Left cardiac atrium (tissue), 4 donors: ENCODE measurements around the gene ACVR1. TPM values are rescaled to one million over a fixed set of nuclear protein-coding genes. Genes with fewer than 3 reads are reported as not detected.
A peak's percentile ranks its signal among the peaks of the same experiment; 100 is the strongest.

Source experiments
- ATAC-seq, 2 donors: fragments of 200-7000 bp; cut with Tn5 transposase; one replicate each; pipeline ENCODE4 v1.9.1; 2020; ENCODE audit warnings: mild to moderate bottlenecking in 2 of 2, moderate library complexity in 2 of 2
- DNase-seq: peaks from one replicate; pipeline ENCODE4 v3.0.0-alpha.2; 2020
- intact Hi-C, 2 donors: fragments of 100-400 bp; cut with DNase I; formaldehyde crosslinking; loops; one replicate each; pipeline versions ENCODE4 v1.14.1 to v1.15.1; 2022 to 2023
- total RNA-seq, 2 donors: library from RNA; stranded (reverse); fragmentation: NEBNext Ultra II Directional; extraction: Animal tissue kit (Norgen Biotek cat#: 25700); gene quantifications; one replicate each; pipeline ENCODE4 v1.2.1, GENCODE V29; 2021
- donor health status: DM: no; HTN: yes; CAD: no.
- donor health status: DM: no; HTN: yes; CAD: no; lungs with severe emphysema.
- donor health status: DM: yes; HTN: yes; CAD: no.
- donor health status: Dilated cardiomyopathy.

The ACVR1 gene
- total RNA-seq, 2 donors from 2014 or later = 34.2 to 36.8 TPM

DNA sequence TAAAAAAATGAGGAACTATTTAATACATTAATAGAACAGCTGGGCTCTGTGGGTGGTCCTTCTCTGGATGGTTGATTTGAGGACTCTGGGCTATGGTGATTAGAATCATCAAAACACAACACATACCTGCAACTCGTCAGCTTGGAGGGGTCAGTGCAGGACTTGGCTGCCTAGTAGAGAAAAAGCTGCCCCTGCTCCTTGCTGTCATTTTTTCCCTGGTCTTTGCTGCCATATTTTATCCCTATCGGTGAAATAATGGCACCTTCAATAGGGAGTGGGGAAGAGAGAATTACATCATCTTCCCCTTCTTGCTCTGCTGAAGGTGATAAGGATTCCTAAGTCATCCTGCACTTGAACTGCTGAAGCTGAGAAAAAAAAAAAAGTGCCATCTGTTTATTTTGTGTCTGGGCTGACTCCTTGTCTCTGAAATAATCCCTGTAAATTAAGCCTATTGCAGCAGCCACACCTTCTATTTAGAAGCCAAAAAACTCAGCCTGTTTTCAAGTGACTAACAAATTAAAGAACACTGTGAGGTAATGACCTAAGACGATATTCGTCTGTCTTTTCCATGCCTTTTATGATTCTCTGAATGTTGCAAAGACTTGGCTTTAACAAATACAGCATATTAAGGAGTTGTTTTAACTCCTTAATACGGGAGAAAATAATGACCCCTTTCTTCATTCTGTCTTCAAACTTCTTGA is 89.3 kb downstream of the ACVR1 start:
- peak in 1 of 2 donors; percentile 12 for ATAC-seq
- intact Hi-C loops = loop anchor here in 1 of 2 donors (10.0 kb wide), 1 partner anchor 48 kb away; no protein-coding TSS in a partner anchor
- no peak for DNase-seq

DNA sequence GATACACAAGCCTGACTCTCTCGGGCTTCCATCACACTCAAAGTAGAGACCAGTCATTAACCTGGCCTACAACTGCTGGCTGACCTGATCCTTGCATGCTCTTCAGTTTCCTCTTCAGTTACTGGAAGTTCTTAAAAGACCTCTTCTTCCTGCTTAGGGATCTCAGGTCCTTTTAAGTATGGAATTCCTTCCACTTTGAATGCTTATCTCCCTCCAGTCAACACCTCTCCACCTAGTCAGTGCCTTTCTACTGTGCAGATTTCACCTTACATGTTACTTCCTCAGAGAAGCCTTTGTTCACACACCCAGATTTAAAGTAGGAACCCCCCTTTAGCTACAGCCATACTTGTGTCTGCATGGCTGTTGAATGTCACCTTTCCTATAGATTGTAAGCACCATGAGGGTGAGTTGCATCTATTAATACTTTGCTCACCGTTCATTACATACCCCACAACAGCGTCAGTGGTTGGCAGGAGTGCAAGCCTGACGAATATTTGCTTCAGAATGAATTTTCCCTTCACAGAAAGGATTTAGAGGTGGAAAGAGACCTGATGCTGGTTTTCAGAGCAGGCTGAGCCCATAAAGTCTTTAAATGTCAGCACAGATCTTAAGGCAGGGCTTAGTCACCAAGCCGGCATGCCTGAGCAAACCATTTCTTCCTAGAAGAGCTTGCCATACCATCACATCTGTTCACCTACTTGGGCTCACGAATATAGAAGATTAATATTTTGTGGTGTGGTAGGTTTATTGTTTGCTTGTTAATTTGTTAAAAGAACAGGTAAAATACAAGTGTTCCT is 90.1 kb downstream of the ACVR1 start:
- ATAC-seq = no peak
- no peak for DNase-seq
- intact Hi-C loops = loop anchor here in 1 of 2 donors (2.0 to 10.0 kb wide), 2 partner anchors 49 to 87 kb away; no protein-coding TSS in a partner anchor

DNA sequence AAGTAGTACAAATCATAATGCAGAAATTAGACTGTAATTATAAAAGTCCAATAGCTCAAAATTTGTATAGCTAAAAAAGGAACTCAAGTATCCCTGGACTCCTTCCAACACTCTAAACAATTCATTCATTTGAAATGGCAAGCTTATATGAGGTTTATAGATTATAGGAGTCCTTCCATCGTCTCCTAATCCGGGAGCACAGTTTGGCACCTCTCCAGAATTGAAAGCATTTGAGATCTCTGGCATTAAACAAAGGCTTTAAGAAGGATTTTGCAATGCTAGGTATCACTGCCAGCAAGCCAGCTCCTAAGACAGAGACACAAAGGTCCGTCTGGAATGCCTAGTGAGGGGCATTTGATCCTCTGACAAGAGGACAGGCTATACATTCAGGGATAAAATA is 90.9 kb downstream of the ACVR1 start:
- intact Hi-C loops = loop anchor here in 1 of 2 donors (2.0 to 10.0 kb wide), 2 partner anchors 50 to 88 kb away; no protein-coding TSS in a partner anchor
- ATAC-seq = no peak

DNA sequence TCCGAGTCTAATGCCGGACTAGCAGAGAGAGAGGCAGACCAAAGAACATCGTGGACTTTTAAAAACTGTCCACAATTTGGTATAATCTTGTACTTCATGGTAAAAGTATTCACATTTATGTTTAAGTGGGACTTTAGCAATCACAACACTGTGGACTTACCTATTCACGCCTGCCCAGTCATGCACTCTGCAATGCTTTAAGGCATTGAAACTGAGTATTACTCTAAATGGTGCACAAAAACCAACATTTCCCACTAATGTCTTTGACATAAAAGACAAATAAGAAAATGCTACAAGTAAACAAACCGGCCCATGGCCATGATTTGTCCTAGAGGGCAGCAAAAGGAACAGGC is 91.3 kb downstream of the ACVR1 start:
- ATAC-seq (no peak), DNase-seq (no peak)
- intact Hi-C loops = loop anchor here in 1 of 2 donors (2.0 to 10.0 kb wide), 2 partner anchors 50 to 88 kb away; no protein-coding TSS in a partner anchor

More for the DNA sequence above, 90.9 kb downstream of the ACVR1 start:
- no peak for DNase-seq

DNA sequence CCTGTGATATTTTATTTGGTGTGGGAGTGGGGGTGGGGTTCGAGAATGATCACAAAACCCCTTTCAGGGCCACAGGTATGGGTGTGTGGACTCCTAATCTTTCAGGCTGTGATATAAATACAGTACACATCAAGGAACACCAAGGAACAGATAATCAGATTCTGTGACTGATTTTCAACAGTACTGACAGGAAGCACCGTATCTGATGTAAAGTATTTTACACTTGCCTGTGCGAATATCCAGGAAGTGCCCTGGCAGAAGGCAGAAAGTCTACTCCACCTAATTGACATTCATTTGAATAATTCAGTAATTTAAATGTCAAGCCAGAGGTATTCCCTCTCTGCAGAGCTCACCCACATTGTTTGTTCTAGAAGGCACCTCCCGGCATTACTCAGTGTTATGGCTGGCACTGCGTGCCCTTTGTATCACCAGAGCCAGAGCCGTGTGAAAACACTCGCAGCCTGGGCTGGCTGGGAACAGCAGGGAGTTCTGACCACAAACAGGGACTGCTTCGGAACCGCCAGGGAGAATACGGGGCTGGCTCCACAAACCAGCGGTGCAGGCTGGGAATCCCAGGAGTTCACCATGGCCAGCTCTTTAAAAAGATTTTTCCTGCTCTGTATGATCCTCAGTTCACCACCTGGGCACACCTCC is 91.8 kb downstream of the ACVR1 start:
- peak; percentile 67 for DNase-seq
- ATAC-seq = peak; percentile 62 to 70
- intact Hi-C loops = loop anchor here in 1 of 2 donors (2.0 to 10.0 kb wide), 2 partner anchors 51 to 89 kb away; no protein-coding TSS in a partner anchor

DNA sequence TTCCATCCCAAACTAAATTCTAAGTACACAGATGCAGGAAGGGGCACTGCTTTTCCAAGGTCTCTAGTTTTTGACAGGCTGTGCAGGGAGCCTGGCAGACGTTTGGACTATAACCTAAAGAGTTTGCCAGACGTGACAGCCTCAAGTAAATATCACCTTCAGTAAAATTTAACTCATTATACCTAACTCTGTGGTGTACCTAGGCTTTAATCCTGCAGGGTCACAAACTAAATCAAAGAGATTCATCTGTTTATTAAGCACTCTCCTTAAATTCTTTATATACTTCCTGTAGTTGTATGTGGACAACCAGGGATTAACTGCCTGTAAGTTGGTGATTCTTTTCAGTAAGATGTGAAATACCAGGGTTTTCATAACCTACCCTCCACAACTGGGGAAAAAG is 92.9 kb downstream of the ACVR1 start:
- DNase-seq (no peak), ATAC-seq (no peak)
- intact Hi-C loops = loop anchor here in 1 of 2 donors (10.0 kb wide), 1 partner anchor 52 kb away; no protein-coding TSS in a partner anchor

DNA sequence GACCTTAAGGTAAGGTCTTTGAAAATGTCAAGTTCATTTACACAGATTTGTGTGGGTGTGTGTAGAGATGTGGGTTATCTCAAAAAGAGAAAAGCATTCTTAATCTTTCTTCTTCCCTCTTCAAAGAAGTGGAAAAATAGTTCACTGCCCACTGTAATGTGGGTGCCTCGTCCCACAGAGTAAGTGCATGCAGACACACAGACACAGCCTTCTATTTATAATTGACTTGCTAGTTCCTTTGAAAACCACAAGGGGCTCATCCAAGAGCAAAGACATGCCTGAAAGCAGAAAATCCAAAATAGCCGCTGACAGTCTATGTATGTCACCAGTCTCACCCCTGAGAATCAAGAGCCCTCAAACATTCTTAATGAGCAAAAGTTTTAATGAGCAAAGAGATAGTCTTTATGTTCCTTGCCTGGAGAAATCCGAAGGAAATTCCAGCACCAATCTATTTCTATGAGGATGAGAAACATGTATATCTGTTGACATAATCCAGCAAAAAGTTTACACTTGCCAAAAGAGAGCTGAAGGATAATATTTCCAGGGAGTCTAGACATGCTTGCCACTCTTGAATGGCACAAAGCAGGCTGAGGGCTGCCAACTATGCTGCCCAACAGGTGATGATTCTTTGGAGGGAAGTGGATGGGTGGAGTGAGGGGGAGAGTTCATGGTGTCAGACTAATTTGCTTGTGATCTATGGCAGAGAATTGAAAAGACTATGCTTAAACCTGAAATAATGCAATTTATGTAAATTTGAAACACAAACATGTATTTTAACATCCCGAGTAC is 93.9 kb downstream of the ACVR1 start:
- DNase-seq (no peak), ATAC-seq (peak; percentile 49 to 67)
- intact Hi-C loops = loop anchor here in 1 of 2 donors (10.0 kb wide), 1 partner anchor 53 kb away; no protein-coding TSS in a partner anchor

DNA sequence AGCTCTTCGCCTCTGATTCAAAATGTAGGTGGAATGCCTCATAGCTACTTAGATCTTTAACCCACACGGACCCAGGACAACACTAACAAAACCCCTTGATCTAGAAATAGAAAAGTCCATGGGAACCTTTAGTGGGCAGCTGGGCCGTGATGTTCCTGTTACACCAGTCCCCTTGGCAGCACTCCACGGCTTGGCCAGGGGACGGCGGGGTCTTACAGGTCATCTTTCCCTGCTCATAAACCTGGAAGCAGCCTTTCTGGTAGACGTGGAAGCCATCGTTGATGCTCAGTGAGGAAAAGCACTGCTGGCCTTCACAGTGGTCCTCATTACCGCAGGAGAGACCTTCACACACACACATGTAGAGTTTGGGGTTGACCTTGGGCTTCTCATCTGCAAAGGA is 95.9 kb downstream of the ACVR1 start:
- DNase-seq (no peak), ATAC-seq (no peak)
- intact Hi-C loops = loop anchor here in 1 of 2 donors (10.0 kb wide), 1 partner anchor 55 kb away; no protein-coding TSS in a partner anchor

DNA sequence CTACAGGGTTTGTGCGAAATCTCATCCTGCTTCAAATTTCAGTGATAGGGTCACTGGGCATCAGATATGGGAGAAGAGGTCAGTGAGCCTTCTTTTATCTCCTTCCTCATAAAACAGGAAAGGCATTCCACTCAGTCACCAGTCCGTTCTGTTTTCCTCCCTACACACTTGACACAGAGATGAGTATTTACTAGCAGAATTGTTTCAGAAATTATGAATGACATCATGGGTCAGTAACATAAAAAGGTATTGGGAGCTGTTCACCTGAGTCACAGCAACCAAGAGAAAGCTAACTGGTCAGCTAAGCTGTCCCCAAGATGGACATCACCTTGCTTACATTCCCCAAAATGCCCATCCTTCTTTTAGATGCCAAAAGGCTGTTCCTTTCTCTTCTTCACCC is 96.3 kb downstream of the ACVR1 start:
- intact Hi-C loops = loop anchor here (2.0 to 10.0 kb wide), 3 partner anchors 55 to 229 kb away; partner anchors contain the start of gene ACVR1 (in 1 of the 2)
- DNase-seq (no peak), ATAC-seq (no peak)

DNA sequence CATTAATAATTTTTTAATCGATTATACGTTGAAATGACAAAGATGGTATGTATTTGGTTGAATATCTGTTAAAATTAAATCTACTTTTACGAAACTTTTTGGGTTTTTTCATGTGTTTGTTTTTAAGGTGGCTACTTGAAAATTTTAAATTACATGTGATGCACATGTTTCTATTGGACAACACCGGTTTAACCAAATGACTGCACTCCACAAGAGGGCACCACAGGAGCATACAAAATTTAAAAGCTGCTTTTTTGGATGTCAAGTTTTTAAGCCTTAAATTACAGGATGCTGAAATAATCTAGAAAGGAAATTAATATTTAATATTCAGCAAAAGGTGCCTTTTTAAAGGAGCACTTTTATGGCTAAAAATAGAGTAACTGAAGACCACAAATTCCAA is 98.7 kb downstream of the ACVR1 start:
- intact Hi-C loops = loop anchor here in 1 of 2 donors (5.0 kb wide), 1 partner anchor 100 kb away; the partner anchor contains the start of gene ACVR1
- DNase-seq (peak; percentile 44), ATAC-seq (peak in 1 of 2 donors; percentile 39)

DNA sequence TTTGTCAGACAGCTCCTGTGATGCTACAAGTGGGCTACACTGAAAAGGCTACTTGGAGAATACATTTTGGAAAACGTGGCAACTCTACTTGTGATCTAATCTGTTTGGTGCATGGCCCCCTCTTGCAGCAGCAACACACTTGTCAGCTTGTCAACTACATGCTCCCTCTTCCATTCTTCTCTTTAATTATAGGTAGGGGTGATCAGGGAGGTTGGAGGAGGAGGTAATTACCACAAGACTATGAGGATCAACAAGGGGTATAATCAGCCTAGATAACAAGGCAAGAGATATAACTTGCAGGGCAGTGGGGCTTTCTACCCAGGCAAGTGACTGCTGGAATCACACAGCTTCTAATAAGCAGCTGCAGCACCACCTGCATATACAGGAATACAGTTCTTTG is 104.9 kb downstream of the ACVR1 start:
- DNase-seq = no peak
- ATAC-seq = no peak
- intact Hi-C loops = loop anchor here in 1 of 2 donors (5.0 kb wide), 1 partner anchor 241 kb away; no protein-coding TSS in a partner anchor

DNA sequence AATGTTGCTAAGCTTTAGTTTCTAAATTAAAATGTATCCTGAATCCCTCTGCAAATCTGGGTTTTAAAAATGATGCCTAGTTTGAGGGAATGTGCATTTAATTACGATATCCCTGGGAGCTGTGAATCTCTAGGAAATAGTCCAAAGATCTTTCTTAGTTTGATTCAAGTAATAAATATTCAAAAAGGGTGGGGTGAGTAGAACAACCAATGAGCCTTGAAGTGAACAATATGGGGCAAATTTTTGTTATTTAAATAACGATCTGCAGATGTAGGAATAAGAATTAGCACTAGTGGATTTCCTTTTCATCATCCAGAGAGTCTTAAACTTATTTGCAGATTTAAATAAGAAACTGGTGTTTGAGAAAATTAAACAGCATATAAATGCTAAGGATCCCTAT is 106.3 kb downstream of the ACVR1 start:
- no peak for DNase-seq
- intact Hi-C loops = loop anchor here in 1 of 2 donors (5.0 kb wide), 1 partner anchor 242 kb away; no protein-coding TSS in a partner anchor
- ATAC-seq = no peak

DNA sequence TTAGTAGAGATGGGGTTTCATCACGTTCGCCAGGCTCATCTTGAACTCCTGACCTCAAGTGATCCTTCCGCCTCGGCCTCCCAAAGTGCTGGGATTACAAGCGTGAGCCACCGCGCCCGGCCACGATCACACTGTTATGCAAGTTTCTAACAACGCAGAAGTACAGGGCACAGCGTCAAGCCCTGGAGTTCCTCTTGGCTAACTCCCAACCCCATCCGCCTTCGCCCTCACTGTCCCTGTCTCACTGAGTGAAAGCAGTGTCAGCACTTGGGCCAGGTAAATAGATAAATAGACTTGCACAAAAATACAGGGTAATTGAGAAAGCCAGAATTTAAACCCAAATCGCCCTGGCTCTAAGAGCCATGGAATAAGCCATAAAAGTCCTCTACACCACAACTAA is 111.7 kb downstream of the ACVR1 start:
- no peak for ATAC-seq
- intact Hi-C loops = no loop called here
- DNase-seq = no peak

DNA sequence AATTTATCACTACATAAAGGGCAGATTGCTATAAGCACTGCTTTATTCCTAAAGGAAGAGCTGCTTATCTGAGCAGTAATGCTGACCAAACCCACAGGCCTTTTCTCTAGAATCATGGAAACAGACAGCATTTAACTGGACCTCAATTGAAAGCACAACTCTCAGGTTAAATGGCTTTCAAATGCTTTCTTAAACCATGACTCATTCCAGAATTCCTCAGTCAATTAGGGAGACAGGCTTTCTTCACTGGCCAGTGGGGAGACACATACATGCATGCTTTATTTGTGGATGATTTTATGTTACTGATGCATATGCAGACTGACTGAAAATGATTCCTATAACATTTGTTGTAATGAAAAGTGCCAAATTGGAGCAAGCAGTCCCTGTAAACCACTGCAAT is 114.6 kb downstream of the ACVR1 start:
- intact Hi-C loops = no loop called here
- DNase-seq (no peak), ATAC-seq (no peak)

DNA sequence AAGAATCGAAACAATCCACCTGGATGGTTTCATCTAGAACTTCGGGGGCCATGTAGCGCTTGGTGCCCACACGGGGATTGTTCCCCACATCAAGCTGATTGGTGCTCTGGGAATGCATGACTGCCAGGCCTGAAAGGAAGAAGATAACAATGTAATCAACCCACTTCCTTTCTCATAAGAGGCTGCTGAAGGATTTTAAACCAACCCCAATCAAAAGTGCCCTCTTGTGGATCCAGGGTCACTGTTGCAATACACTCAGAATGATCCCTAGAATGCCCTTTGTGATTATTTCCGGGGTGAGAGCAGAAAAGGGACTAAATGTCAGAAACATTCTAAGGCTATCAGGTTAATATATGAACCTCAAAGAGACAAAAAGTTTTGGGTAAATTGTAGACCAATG is 115.2 kb downstream of the ACVR1 start:
- no peak for DNase-seq
- no peak for ATAC-seq
- intact Hi-C loops = no loop called here

DNA sequence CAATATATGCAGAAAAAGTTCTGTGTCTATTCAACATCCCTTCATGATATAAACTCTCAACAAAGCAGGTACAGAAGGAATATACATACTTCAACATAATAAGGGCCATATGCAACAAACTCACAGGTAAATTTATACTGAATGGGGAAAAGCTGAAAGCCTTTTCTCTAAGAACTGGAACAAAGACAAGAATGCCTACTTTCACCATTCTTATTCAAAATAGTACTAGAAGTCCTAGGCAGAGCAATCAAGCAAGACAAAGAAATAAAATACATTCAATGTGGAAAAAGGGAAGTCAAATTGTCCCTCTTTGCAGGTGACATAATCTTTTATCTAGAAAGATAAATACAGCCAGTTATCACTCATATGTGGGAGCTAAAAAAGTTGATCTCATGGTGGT is 116.3 kb downstream of the ACVR1 start:
- ATAC-seq (no peak), DNase-seq (no peak)
- intact Hi-C loops = no loop called here

DNA sequence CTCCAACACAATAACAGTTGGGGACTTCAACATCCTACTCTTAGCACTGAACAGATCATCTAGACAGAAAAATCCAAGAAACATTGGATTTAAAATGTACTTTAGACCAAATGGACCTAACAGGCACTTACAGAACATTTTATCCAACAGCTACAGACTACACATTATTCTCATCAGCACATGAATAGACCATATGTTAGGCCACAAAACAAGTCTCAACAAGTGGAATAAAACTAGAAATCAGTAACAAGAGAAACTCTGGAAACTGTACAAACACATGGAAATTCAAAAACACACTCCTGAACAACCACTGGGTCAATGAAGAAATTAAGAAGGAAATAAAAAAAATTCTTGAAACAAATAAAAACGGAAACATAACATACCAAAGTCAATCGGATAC is 117.5 kb downstream of the ACVR1 start:
- DNase-seq (no peak), ATAC-seq (no peak)
- intact Hi-C loops = no loop called here

DNA sequence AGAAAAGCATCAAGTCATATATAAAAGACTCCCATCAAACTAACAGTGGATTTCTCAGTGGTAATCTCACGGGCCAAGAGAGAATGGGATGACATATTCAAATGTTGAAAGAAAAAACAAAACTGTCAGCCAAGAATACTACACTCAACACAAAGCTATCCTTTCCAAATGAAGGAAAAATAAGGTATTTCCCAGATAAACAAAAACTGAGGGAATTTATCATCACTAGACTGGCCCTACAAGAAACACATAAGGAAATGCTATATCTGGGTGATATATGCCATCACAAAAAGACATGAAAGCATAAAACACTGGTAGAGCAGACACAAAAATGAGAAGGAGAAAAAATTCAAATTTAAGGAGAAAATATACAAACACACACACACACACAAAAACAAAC is 118.6 kb downstream of the ACVR1 start:
- DNase-seq (no peak), ATAC-seq (no peak)
- intact Hi-C loops = no loop called here
